Measurements from ENCODE around the gene OVCA2. TPM values are rescaled to one million over a fixed set of nuclear protein-coding genes. Genes with fewer than 3 reads are reported as not detected.

OVCA2 gene
- polyA plus RNA-seq, 1 of the 3 experiments (the other 2 are of a cell fraction), result 59.2 TPM

DNA sequence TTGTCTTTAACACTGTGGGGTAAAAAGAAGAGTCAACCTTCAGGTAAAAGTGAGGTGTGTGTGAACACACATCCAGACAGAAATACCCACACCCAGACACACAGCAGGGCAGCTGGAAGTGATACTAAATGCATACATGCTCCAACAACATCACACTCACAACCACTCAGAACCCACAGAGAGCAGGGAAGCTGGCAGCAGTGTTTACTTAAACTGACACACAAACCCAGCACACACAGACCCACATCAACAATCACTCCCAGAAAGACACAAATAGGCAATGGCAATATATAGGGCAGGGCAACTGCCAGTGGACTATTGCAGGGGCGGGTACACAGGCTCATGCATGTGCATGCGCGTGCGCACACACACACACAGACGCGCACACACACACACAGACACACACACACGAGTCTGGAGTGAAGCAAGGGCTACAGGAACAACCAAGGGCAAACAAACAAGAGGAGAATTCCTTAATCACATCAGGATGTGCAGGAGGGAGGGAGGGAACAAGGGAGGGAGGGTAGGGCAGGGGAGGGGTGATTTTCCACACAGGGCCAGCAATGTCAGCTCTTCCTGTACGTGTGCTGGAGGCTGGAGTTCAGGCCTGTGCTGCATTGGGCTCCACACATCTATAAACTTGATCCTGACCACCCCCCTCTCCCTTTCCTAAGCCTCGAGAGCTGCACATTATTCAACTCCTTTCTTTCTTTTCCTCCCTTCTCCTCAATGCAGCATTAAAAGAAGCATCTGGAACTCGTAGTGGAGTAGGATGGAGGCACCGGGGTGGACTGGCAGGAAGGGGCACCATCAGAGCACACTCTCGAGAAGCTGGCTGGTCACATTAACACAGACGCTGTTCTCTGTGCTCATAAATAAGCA is 43.2 kb downstream of the OVCA2 start:
- Histone ChIP-seq H4K20me1 (ENCODE audit: insufficient read depth) (no peaks in the 10 kb centered on the region), H3K4me2 (peak overlapping the region; percentile 41; the same call in 1 of the 2 replicates), H3K9ac (peak overlapping the region; percentile 6; the same call in 1 of the 2 replicates), H2AFZ (ENCODE audit: low read depth) (no peak overlapping the region), H3K27me3 (ENCODE audit: insufficient read depth) (no peaks in the 10 kb centered on the region), H3K9me3 (no peaks in the 10 kb centered on the region), H3F3A (replicated peaks; ENCODE audit: insufficient read depth) (peaks cover 12% of the 10 kb centered on the region), H3K27ac (ENCODE audit: low read depth in 2 of 2, low read length in 1 of 2) (peak overlapping the region; percentile 57 to 89), H3K4me3 (ENCODE audit: low read depth in 2 of 2, low read length in 1 of 2) (no peak overlapping the region), H3K9me2 (no peaks in the 10 kb centered on the region), H3K79me2 (ENCODE audit: insufficient read depth) (peaks cover 6% of the 10 kb centered on the region; the same call in 1 of the 2 replicates), H3K4me1 (ENCODE audit: control insufficient read depth in 1 of 2, insufficient read depth in 2 of 2, low read depth in 1 of 2, low read length in 1 of 2) (peaks cover 29 to 86% of the 10 kb centered on the region in 2 experiments), H3K36me3 (replicated peaks in 1 of 2; ENCODE audit: control insufficient read depth in 1 of 2, insufficient read depth in 2 of 2, low read length in 1 of 2) (peaks cover 9 to 10% of the 10 kb centered on the region in 2 experiments)
- 53% methylated on average over 13 of the region's 13 CpGs for WGBS (ENCODE audit: low lambda C conversion rate)
- DNase-seq, result peak; percentile 73
- POLR2A ChIA-PET, result interaction anchor here (0.8 to 1.1 kb wide), 2 partner anchors 9 to 17 kb away, joined by 3 to 5 read pairs; no protein-coding TSS in a partner anchor
- TF ChIP-seq SIN3A (IDR thresholded peaks at IDR 0.05; ENCODE audit: borderline replicate concordance, low read depth, low read length) (no peak), RFX5 (IDR thresholded peaks at IDR 0.05; ENCODE audit: low read length) (no peak), RCOR1 (IDR thresholded peaks at IDR 0.05; ENCODE audit: low read length) (peak; percentile 45; the same call in 1 of the 2 replicates), NRF1 (IDR thresholded peaks at IDR 0.05; ENCODE audit: low read depth, low read length) (0 out of 2 replicates have a peak, but pooled peaks have one; percentile 23), POLR2AphosphoS5 (IDR thresholded peaks at IDR 0.05; ENCODE audit: low read depth, low read length) (peak; percentile 17; the same call in 1 of the 2 replicates), ELF1 (IDR thresholded peaks at IDR 0.05) (no peak), REST (IDR thresholded peaks at IDR 0.05; ENCODE audit: low read depth, low read length) (no peak), MXI1 (IDR thresholded peaks at IDR 0.05; ENCODE audit: low read depth, low read length) (peak; percentile 52; the same call in 1 of the 2 replicates), EP300 (IDR thresholded peaks at IDR 0.05; ENCODE audit: borderline replicate concordance in 1 of 2, low read depth in 1 of 2, low read length in 1 of 2) (peak in 1 of 2 experiments; percentile 63; a peak in 2 of 4 replicates), FOXJ3 (CRISPR knock-in tag; IDR thresholded peaks at IDR 0.05) (0 out of 2 replicates have a peak, but pooled peaks have one; percentile 7), TCF12 (IDR thresholded peaks at IDR 0.05) (peak; percentile 60; the same call in 1 of the 2 replicates), MAX (IDR thresholded peaks at IDR 0.05; ENCODE audit: low read depth) (no peak)
- TF ChIP-seq, protein P1, sequence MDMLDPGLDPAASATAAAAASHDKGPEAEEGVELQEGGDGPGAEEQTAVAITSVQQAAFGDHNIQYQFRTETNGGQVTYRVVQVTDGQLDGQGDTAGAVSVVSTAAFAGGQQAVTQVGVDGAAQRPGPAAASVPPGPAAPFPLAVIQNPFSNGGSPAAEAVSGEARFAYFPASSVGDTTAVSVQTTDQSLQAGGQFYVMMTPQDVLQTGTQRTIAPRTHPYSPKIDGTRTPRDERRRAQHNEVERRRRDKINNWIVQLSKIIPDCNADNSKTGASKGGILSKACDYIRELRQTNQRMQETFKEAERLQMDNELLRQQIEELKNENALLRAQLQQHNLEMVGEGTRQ (IDR thresholded peaks at IDR 0.05; ENCODE audit: borderline replicate concordance, low read depth, low read length), result no peak
- CTCF ChIA-PET, result interaction anchor here (0.8 to 2.7 kb wide), 10 partner anchors 8 to 160 kb away, joined by 3 to 17 read pairs (median 4); partner anchors contain the start of gene HIC1

Measured in SK-N-SH (cell line).